Stimulated activated CD8-positive, alpha-beta memory T cell treated with anti-CD3 and anti-CD28 coated beads, Interleukin-15, amount 100 ng/mL, for 24 hours (primary cell): ENCODE measurements around the gene SH2D1A.

ENCODE experiments used
- DNase-seq: peaks from one replicate; pipeline ENCODE4 v3.0.0-alpha.2; 2020; ENCODE audit warnings: low read depth

Gene SH2D1A

DNA sequence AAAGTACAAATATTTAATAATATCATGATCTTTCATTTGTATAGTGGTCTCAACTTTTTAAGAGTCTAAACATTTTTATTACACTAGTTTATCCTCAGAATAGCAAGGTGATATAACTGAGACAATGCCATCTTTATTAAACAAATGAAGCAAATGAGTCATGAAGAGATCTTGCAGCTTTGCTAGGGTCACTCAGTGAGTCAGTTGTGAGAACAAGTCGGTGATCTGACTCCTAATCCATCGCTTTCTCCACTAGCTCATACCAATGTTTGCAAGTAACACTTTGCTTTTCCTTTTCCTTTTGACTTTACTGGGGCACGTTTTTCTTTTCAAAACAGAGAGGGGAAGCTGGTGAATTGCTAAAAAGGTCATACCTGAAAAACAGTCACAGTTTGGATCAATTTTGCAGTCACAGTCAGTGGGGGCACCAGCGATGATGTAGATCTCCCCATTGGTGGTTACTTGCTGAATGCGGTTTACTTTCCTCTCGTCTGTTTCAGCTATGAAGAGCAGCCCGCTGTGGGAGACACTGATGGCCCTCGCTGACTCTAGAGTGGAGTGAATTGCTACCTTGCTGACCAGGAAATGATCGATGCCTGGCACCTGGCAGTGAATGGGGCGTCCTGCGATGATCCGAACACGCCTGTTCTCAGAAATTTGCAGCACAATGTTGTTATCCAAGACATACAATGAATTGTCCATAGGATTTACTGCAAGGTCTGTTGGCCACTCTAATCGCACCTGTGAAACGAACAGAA is 75.7 kb downstream of the SH2D1A start:
- DNase-seq: no peak
